Measurements from ENCODE around the gene TEX30. TPM values are rescaled to one million over a fixed set of nuclear protein-coding genes. Genes with fewer than 3 reads are reported as not detected.
A peak's percentile ranks its signal among the peaks of the same experiment; 100 is the strongest.

Gene TEX30
- total RNA-seq (26.4 TPM), polyA plus RNA-seq (28.9 TPM)
- long read RNA-seq, donor 1, partial matches to known transcripts = 0 of 4 reads
- long read RNA-seq, donor 1, other reads (novel, unspliced or antisense) = 0 of 4 reads
- long read RNA-seq, donor 2 = 0 reads
- long read RNA-seq, donor 3, transcript TEX30-203 (4 exons, 828 nt) = minor isoform, 5 of 56 reads
- long read RNA-seq, donor 3, transcript TEX30-202 (5 exons, 1,038 nt) = minor isoform, 6 of 56 reads
- long read RNA-seq, donor 3, transcript TEX30-206 (6 exons, 1,165 nt) = major isoform, 30 of 56 reads
- long read RNA-seq, donor 3, partial matches to known transcripts = 10 of 56 reads
- long read RNA-seq, donor 3, other reads (novel, unspliced or antisense) = 0 of 56 reads
- long read RNA-seq, donor 4, partial matches to known transcripts = 0 of 5 reads
- long read RNA-seq, donor 4, other reads (novel, unspliced or antisense) = 0 of 5 reads
- long read RNA-seq, donor 5, transcript TEX30-202 (5 exons, 1,038 nt) = minor isoform, 7 of 50 reads
- long read RNA-seq, donor 5, transcript TEX30-205 (5 exons, 959 nt) = minor isoform, 11 of 50 reads
- long read RNA-seq, donor 5, transcript TEX30-206 (6 exons, 1,165 nt) = major isoform, 17 of 50 reads
- long read RNA-seq, donor 5, partial matches to known transcripts = 10 of 50 reads
- long read RNA-seq, donor 5, other reads (novel, unspliced or antisense) = 0 of 50 reads
- long read RNA-seq, donor 6, transcript TEX30-206 (6 exons, 1,165 nt) = major isoform, 11 of 20 reads
- long read RNA-seq, donor 6, transcript TEX30-202 (5 exons, 1,038 nt) = minor isoform, 6 of 20 reads
- long read RNA-seq, donor 6, partial matches to known transcripts = 0 of 20 reads
- long read RNA-seq, donor 6, other reads (novel, unspliced or antisense) = 0 of 20 reads
- long read RNA-seq, donor 7, transcript TEX30-203 (4 exons, 828 nt) = minor isoform, 5 of 28 reads
- long read RNA-seq, donor 7, transcript TEX30-202 (5 exons, 1,038 nt) = major isoform, 6 of 28 reads
- long read RNA-seq, donor 7, transcript TEX30-206 (6 exons, 1,165 nt) = major isoform, 6 of 28 reads
- long read RNA-seq, donor 7, partial matches to known transcripts = 7 of 28 reads
- long read RNA-seq, donor 7, other reads (novel, unspliced or antisense) = 0 of 28 reads
- long read RNA-seq, donor 8, transcript TEX30-206 (6 exons, 1,165 nt) = major isoform, 10 of 14 reads
- long read RNA-seq, donor 8, partial matches to known transcripts = 0 of 14 reads
- long read RNA-seq, donor 8, other reads (novel, unspliced or antisense) = 0 of 14 reads
- long read RNA-seq, donor 9, transcript TEX30-206 (6 exons, 1,165 nt) = major isoform, 8 of 14 reads
- long read RNA-seq, donor 9, partial matches to known transcripts = 0 of 14 reads
- long read RNA-seq, donor 9, other reads (novel, unspliced or antisense) = 0 of 14 reads
- long read RNA-seq, donor 10, transcript TEX30-202 (5 exons, 1,038 nt) = minor isoform, 5 of 15 reads
- long read RNA-seq, donor 10, transcript TEX30-206 (6 exons, 1,165 nt) = major isoform, 6 of 15 reads
- long read RNA-seq, donor 10, partial matches to known transcripts = 0 of 15 reads
- long read RNA-seq, donor 10, other reads (novel, unspliced or antisense) = 0 of 15 reads

- DNase-seq (ENCODE audit: low read depth in 6 of 9, low spot score in 9 of 9) = peak; percentile 35 to 93 (median 80)
- peaks cover 0 to 2% of the 10 kb centered on the region in 2 donors for H3K27me3 ChIP-seq (ENCODE audit: control insufficient read depth in 2 of 2, insufficient read depth in 1 of 2, low read length in 1 of 2)
- H3K4me3 ChIP-seq (ENCODE audit: low read length in 2 of 2) = peak within 1 kb of the TSS; percentile 70 to 77
- H3K9me3 ChIP-seq (ENCODE audit: control insufficient read depth in 2 of 2, insufficient read depth in 1 of 2, low read length in 1 of 2) = peaks cover 0 to 2% of the 10 kb centered on the region in 2 donors
- 4% methylated on average over 85 of the region's 85 CpGs for WGBS
- peaks cover 22 to 26% of the 10 kb centered on the region in 2 donors for H3K4me1 ChIP-seq (ENCODE audit: control insufficient read depth in 2 of 2, insufficient read depth in 2 of 2, low read length in 2 of 2)
- H3K27ac ChIP-seq (ENCODE audit: low read depth in 1 of 2, low read length in 1 of 2) = peak within 1 kb of the TSS; percentile 55 to 81
- no peaks in the 10 kb centered on the region for H3K36me3 ChIP-seq (ENCODE audit: control insufficient read depth in 2 of 2, insufficient read depth in 2 of 2, low read length in 1 of 2)
Measured at GRCh38 chr13:102773441-102774213, at the start of gene TEX30. TEX30 (minus strand) TSS chr13:102773786; CDS start chr13:102770026, 3,760 bp downstream.

- Histone ChIP-seq H3K27ac (ENCODE audit: low read depth in 1 of 2, low read length in 1 of 2) (no peak overlapping the region), H3K9me3 (ENCODE audit: control insufficient read depth in 2 of 2, insufficient read depth in 1 of 2, low read length in 1 of 2) (no peaks in the 10 kb centered on the region), H3K4me3 (ENCODE audit: low read length in 2 of 2) (no peak overlapping the region), H3K36me3 (ENCODE audit: control insufficient read depth in 2 of 2, insufficient read depth in 2 of 2, low read length in 1 of 2) (peaks cover 3% of the 10 kb centered on the region in 2 donors), H3K27me3 (ENCODE audit: control insufficient read depth in 2 of 2, insufficient read depth in 1 of 2, low read length in 1 of 2) (no peaks in the 10 kb centered on the region), H3K4me1 (ENCODE audit: control insufficient read depth in 2 of 2, insufficient read depth in 2 of 2, low read length in 2 of 2) (peaks cover 8 to 14% of the 10 kb centered on the region in 2 donors)
- no peak for DNase-seq (ENCODE audit: low read depth in 6 of 9, low spot score in 9 of 9)
Measured at GRCh38 chr13:102817907-102818306, 44.3 kb upstream of the TEX30 start.

- no peak overlapping the region for H3K4me3 ChIP-seq (ENCODE audit: low read length in 2 of 2)
- peaks cover 11 to 19% of the 10 kb centered on the region in 2 donors for H3K4me1 ChIP-seq (ENCODE audit: control insufficient read depth in 2 of 2, insufficient read depth in 2 of 2, low read length in 2 of 2)
- WGBS = 93% methylated on average over 1 of the region's 1 CpG
- no peaks in the 10 kb centered on the region for H3K27me3 ChIP-seq (ENCODE audit: control insufficient read depth in 2 of 2, insufficient read depth in 1 of 2, low read length in 1 of 2)
- H3K36me3 ChIP-seq (ENCODE audit: control insufficient read depth in 2 of 2, insufficient read depth in 2 of 2, low read length in 1 of 2) = peaks cover 0 to 3% of the 10 kb centered on the region in 2 donors
- H3K27ac ChIP-seq (ENCODE audit: low read depth in 1 of 2, low read length in 1 of 2) = no peak overlapping the region
- DNase-seq (ENCODE audit: low read depth in 6 of 9, low spot score in 9 of 9) = no peak
- no peaks in the 10 kb centered on the region for H3K9me3 ChIP-seq (ENCODE audit: control insufficient read depth in 2 of 2, insufficient read depth in 1 of 2, low read length in 1 of 2)
Measured at GRCh38 chr13:102817241-102817640, 43.7 kb upstream of the TEX30 start.

DNA sequence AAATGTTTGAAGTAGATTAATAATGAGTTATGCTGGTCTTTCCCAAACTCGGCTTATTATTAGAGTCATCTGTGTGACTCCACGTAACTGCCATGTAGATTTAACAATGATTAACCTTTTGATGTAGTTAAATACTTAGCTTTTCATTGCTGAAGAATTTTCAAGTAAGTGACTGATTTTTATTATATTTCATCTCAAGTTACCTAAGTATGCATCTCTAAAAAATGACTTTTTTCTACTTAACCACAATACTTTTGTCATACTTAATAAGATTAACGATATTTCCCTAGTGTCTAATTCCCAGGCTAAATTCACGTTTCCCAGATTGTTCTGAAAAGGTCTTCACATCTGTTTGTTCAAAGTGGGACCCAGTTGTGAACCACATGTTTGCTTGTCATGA is 43.1 kb upstream of the TEX30 start:
- Histone ChIP-seq H3K27ac (ENCODE audit: low read depth in 1 of 2, low read length in 1 of 2) (no peak overlapping the region), H3K36me3 (ENCODE audit: control insufficient read depth in 2 of 2, insufficient read depth in 2 of 2, low read length in 1 of 2) (peaks cover 0 to 3% of the 10 kb centered on the region in 2 donors), H3K4me3 (ENCODE audit: low read length in 2 of 2) (no peak overlapping the region), H3K4me1 (ENCODE audit: control insufficient read depth in 2 of 2, insufficient read depth in 2 of 2, low read length in 2 of 2) (peaks cover 11 to 19% of the 10 kb centered on the region in 2 donors), H3K27me3 (ENCODE audit: control insufficient read depth in 2 of 2, insufficient read depth in 1 of 2, low read length in 1 of 2) (no peaks in the 10 kb centered on the region), H3K9me3 (ENCODE audit: control insufficient read depth in 2 of 2, insufficient read depth in 1 of 2, low read length in 1 of 2) (no peaks in the 10 kb centered on the region)
- WGBS = 98% methylated on average over 4 of the region's 4 CpGs
- DNase-seq (ENCODE audit: low read depth in 6 of 9, low spot score in 9 of 9) = no peak

- Histone ChIP-seq H3K4me1 (ENCODE audit: control insufficient read depth in 2 of 2, insufficient read depth in 2 of 2, low read length in 2 of 2) (peaks cover 11 to 19% of the 10 kb centered on the region in 2 donors), H3K9me3 (ENCODE audit: control insufficient read depth in 2 of 2, insufficient read depth in 1 of 2, low read length in 1 of 2) (peaks cover 0 to under 1% of the 10 kb centered on the region in 2 donors), H3K27me3 (ENCODE audit: control insufficient read depth in 2 of 2, insufficient read depth in 1 of 2, low read length in 1 of 2) (no peaks in the 10 kb centered on the region), H3K36me3 (ENCODE audit: control insufficient read depth in 2 of 2, insufficient read depth in 2 of 2, low read length in 1 of 2) (peaks cover 3% of the 10 kb centered on the region in 2 donors), H3K27ac (ENCODE audit: low read depth in 1 of 2, low read length in 1 of 2) (no peak overlapping the region), H3K4me3 (ENCODE audit: low read length in 2 of 2) (no peak overlapping the region)
- WGBS = 97% methylated on average over 5 of the region's 5 CpGs
- no peak for DNase-seq (ENCODE audit: low read depth in 6 of 9, low spot score in 9 of 9)
Measured at GRCh38 chr13:102815788-102816187, 42.2 kb upstream of the TEX30 start.

- no peak overlapping the region for H3K4me3 ChIP-seq (ENCODE audit: low read length in 2 of 2)
- no peak for DNase-seq (ENCODE audit: low read depth in 6 of 9, low spot score in 9 of 9)
- H3K9me3 ChIP-seq (ENCODE audit: control insufficient read depth in 2 of 2, insufficient read depth in 1 of 2, low read length in 1 of 2) = peaks cover 0 to 4% of the 10 kb centered on the region in 2 donors
- H3K27ac ChIP-seq (ENCODE audit: low read depth in 1 of 2, low read length in 1 of 2) = no peak overlapping the region
- H3K4me1 ChIP-seq (ENCODE audit: control insufficient read depth in 2 of 2, insufficient read depth in 2 of 2, low read length in 2 of 2) = peaks cover 11 to 19% of the 10 kb centered on the region in 2 donors
- H3K36me3 ChIP-seq (ENCODE audit: control insufficient read depth in 2 of 2, insufficient read depth in 2 of 2, low read length in 1 of 2) = peaks cover 3 to 7% of the 10 kb centered on the region in 2 donors
- 88% methylated on average over 6 of the region's 6 CpGs for WGBS
- H3K27me3 ChIP-seq (ENCODE audit: control insufficient read depth in 2 of 2, insufficient read depth in 1 of 2, low read length in 1 of 2) = no peaks in the 10 kb centered on the region
Measured at GRCh38 chr13:102814793-102815192, 41.2 kb upstream of the TEX30 start.

DNA sequence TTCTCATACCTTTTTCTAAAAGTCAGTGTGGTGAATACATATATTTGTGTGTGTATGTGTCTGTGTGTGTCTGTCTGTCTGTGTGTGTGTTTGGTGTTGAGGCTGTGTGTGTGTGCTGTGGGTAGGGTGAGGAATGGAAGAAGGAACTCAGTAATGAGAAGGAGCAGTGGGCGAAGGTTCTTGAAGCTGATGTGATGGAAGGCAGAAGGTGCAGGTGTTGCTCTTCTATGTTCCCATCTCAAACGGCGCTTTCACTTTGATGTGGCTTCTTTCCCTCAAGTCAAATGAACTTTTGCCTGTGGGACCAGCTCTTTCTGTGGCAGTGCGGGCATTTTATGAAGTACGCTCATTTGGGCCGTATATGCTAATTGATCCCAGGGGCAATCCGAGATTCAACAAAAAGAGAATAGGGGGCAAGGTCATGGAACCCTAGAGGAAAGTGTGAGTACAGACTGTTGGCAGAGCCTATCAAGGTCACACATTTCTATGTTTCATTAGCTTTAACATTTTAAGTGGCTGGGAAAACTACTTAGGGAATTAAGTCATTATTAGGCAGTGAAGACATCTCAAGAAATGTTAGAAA is 40.5 kb upstream of the TEX30 start:
- peak; percentile 23 to 82 (median 48) for DNase-seq (ENCODE audit: low read depth in 6 of 9, low spot score in 9 of 9)
- Histone ChIP-seq H3K4me3 (ENCODE audit: low read length in 2 of 2) (peak overlapping the region in 1 of 2 donors; percentile 2), H3K27ac (ENCODE audit: low read depth in 1 of 2, low read length in 1 of 2) (peak overlapping the region in 1 of 2 donors; percentile 59), H3K9me3 (ENCODE audit: control insufficient read depth in 2 of 2, insufficient read depth in 1 of 2, low read length in 1 of 2) (peaks cover 0 to 4% of the 10 kb centered on the region in 2 donors), H3K4me1 (ENCODE audit: control insufficient read depth in 2 of 2, insufficient read depth in 2 of 2, low read length in 2 of 2) (peaks cover 11 to 19% of the 10 kb centered on the region in 2 donors), H3K36me3 (ENCODE audit: control insufficient read depth in 2 of 2, insufficient read depth in 2 of 2, low read length in 1 of 2) (peaks cover 3 to 7% of the 10 kb centered on the region in 2 donors), H3K27me3 (ENCODE audit: control insufficient read depth in 2 of 2, insufficient read depth in 1 of 2, low read length in 1 of 2) (no peaks in the 10 kb centered on the region)
- WGBS = 8% methylated on average over 7 of the region's 7 CpGs

All from thymus (tissue), 14 donors.